Endothelial cell of hepatic sinusoid (primary cell): ENCODE results near the gene PPBP.

Experiments used
- in situ Hi-C: cut with HindIII; loops from 2 replicates; pipeline ENCODE4 v1.10.0; 2017; ENCODE audit warnings: low sequenced_read_pairs

Gene PPBP

GRCh38 chr4:73988061-73988460 is at the start of gene PPBP:
Gene PPBP (minus strand): TSS chr4:73988190. CDS start chr4:73988103, 87 bp downstream.
- in situ Hi-C loops: no loop called here

GRCh38 chr4:74037076-74037955 is 49.3 kb upstream of the PPBP start:
- in situ Hi-C loops: loop anchor here (5.0 kb wide), 2 partner anchors 50 to 95 kb away; no protein-coding TSS in a partner anchor

GRCh38 chr4:74033739-74034138 is 45.7 kb upstream of the PPBP start:
- in situ Hi-C loops: no loop called here

GRCh38 chr4:74032064-74032463 is 44.1 kb upstream of the PPBP start:
- in situ Hi-C loops: no loop called here

- in situ Hi-C loops: no loop called here
Observed at GRCh38 chr4:74031576-74031975, 43.6 kb upstream of the PPBP start.

GRCh38 chr4:74030285-74030684 is 42.3 kb upstream of the PPBP start:
- in situ Hi-C loops: no loop called here

- in situ Hi-C loops: no loop called here
Observed at GRCh38 chr4:74028504-74028903, 40.5 kb upstream of the PPBP start.

GRCh38 chr4:74023709-74024108 is 35.7 kb upstream of the PPBP start:
- in situ Hi-C loops: no loop called here

GRCh38 chr4:74021601-74022000 is 33.6 kb upstream of the PPBP start:
- in situ Hi-C loops: no loop called here

- in situ Hi-C loops: no loop called here
Observed at GRCh38 chr4:74018771-74019170, 30.8 kb upstream of the PPBP start.

- in situ Hi-C loops: no loop called here
Observed at GRCh38 chr4:74018116-74018515, 30.1 kb upstream of the PPBP start.

GRCh38 chr4:74016068-74016467 is 28.1 kb upstream of the PPBP start:
- in situ Hi-C loops: no loop called here

- in situ Hi-C loops: no loop called here
Observed at GRCh38 chr4:74015126-74015780, 27.3 kb upstream of the PPBP start.

- in situ Hi-C loops: no loop called here
Observed at GRCh38 chr4:74014332-74014731, 26.3 kb upstream of the PPBP start.

- in situ Hi-C loops: no loop called here
Observed at GRCh38 chr4:74013264-74013663, 25.3 kb upstream of the PPBP start.

GRCh38 chr4:74012130-74012529 is 24.1 kb upstream of the PPBP start:
- in situ Hi-C loops: no loop called here

- in situ Hi-C loops: no loop called here
Observed at GRCh38 chr4:74009307-74009706, 21.3 kb upstream of the PPBP start.

GRCh38 chr4:74006009-74006476 is 18.1 kb upstream of the PPBP start:
- in situ Hi-C loops: no loop called here

- in situ Hi-C loops: no loop called here
Observed at GRCh38 chr4:74005528-74005927, 17.5 kb upstream of the PPBP start.

GRCh38 chr4:74004668-74005067 is 16.7 kb upstream of the PPBP start:
- in situ Hi-C loops: no loop called here

GRCh38 chr4:74000301-74000700 is 12.3 kb upstream of the PPBP start:
- in situ Hi-C loops: no loop called here
